Smooth muscle cell (in vitro differentiated cells): ENCODE data around the gene KCNMA1. TPM values are rescaled to one million over a fixed set of nuclear protein-coding genes. Genes with fewer than 3 reads are reported as not detected.

Experiments
- DNase-seq: peaks from one replicate; lab custom pipeline; 2025; ENCODE audit not compliant: unreplicated experiment; lab: John Stamatoyannopoulos, UW
- H2AFZ ChIP-seq: fragments of 200-600 bp; sonication (generic); 2 replicates; pipeline ENCODE4 v1.6.0; 2016; ENCODE audit warnings: antibody characterized with exemption, low read depth, mild to moderate bottlenecking
- H3F3A ChIP-seq: fragments of 200-600 bp; sonication (generic); 2 replicates; pipeline ENCODE4 v1.6.0; 2017; ENCODE audit warnings: antibody characterized with exemption, low read depth
- H3K27ac ChIP-seq: fragments of 200-600 bp; sonication (generic); 2 replicates; pipeline ENCODE4 v1.5.1; 2016; ENCODE audit warnings: low read depth, mild to moderate bottlenecking
- H3K27me3 ChIP-seq: fragments of 200-600 bp; sonication (generic); 2 replicates; pipeline ENCODE4 v1.6.1; 2016; ENCODE audit warnings: low read depth, mild to moderate bottlenecking
- H3K36me3 ChIP-seq: fragments of 200-600 bp; sonication (generic); 2 replicates; pipeline ENCODE4 v1.5.1; 2016; ENCODE audit warnings: low read depth
- H3K4me1 ChIP-seq: fragments of 200-600 bp; sonication (generic); 2 replicates; pipeline ENCODE4 v1.5.1; 2016; ENCODE audit warnings: low read depth
- H3K4me2 ChIP-seq: fragments of 200-600 bp; sonication (generic); 2 replicates; pipeline ENCODE4 v1.6.0; 2016; ENCODE audit warnings: mild to moderate bottlenecking
- H3K4me3 ChIP-seq: fragments of 200-600 bp; sonication (generic); 2 replicates; pipeline ENCODE4 v1.5.1; 2016; ENCODE audit warnings: mild to moderate bottlenecking
- H3K79me2 ChIP-seq: fragments of 200-600 bp; sonication (generic); 2 replicates; pipeline ENCODE4 v1.6.0; 2016; ENCODE audit warnings: low read depth, mild to moderate bottlenecking
- H3K9ac ChIP-seq: fragments of 200-600 bp; sonication (generic); 2 replicates; pipeline ENCODE4 v1.6.0; 2016; ENCODE audit warnings: low read depth
- H3K9me3 ChIP-seq: fragments of 200-600 bp; sonication (generic); replicated peaks from 2 replicates; pipeline ENCODE4 v1.5.1; 2016; ENCODE audit warnings: low read depth
- H4K20me1 ChIP-seq: fragments of 200-600 bp; sonication (generic); 2 replicates; pipeline ENCODE4 v1.6.0; 2016; ENCODE audit warnings: low read depth
- WGBS: methylation state at CpG from one replicate; pipeline ENCODE4 v1.1.7; 2016; ENCODE audit warnings: low lambda C conversion rate; 5-methylcytosine and 5-hydroxymethylcytosine counted together
- polyA plus RNA-seq: library from polyadenylated mRNA; unstranded; fragments of >200 nt; fragmentation: Nextera tagmentation; extraction: Ambion mirVana; gene quantifications from 2 replicates; pipeline ENCODE4 v1.2.1, GENCODE V29; 2016
- total RNA-seq: library from RNA; depleted of rRNA; stranded (reverse); fragments of >200 nt; gene quantifications from 2 replicates; pipeline ENCODE4 v1.2.3, GENCODE V29; 2014
- TF ChIP-seq, protein P1 (sequence below): fragments of 200-600 bp; sonication (generic); IDR thresholded peaks from 2 replicates; pipeline ENCODE4 v1.5.1; 2017; ENCODE audit warnings: borderline replicate concordance, mild to moderate bottlenecking, antibody characterized with exemption; ENCODE audit not compliant: insufficient read depth, poor library complexity, severe bottlenecking

The KCNMA1 gene
- total and polyA plus RNA-seq, 2 experiments from 2014 or later: 9.1 to 23.4 TPM

DNA sequence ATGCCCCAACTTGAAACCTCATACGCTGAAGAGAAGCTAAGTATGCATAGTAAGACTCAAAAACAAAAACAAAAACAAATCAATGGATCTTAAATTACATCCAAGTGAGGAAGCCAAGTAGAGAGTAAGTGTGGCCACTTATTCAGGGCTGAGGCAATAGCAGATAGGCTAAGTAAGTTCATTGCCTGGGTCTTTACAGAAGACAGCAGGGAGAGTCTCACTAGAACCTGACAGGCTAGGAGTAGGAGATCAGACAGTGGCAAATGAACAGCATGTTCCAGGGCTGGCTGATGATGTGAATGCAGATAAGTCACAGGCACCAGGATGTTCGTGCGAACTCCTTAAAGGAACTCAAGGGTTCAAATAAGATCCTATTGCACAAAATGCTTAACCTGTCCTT lies 568.6 kb downstream of the KCNMA1 start:
- Histone ChIP-seq H3K4me2 (no peak overlapping the region), H3K4me1 (no peaks in the 10 kb centered on the region), H3F3A (no peaks in the 10 kb centered on the region), H4K20me1 (no peaks in the 10 kb centered on the region), H3K27me3 (no peaks in the 10 kb centered on the region), H3K27ac (no peak overlapping the region), H2AFZ (no peak overlapping the region), H3K79me2 (no peaks in the 10 kb centered on the region), H3K9me3 (no peaks in the 10 kb centered on the region), H3K36me3 (no peaks in the 10 kb centered on the region), H3K9ac (no peak overlapping the region), H3K4me3 (no peak overlapping the region)
- TF ChIP-seq, protein P1, sequence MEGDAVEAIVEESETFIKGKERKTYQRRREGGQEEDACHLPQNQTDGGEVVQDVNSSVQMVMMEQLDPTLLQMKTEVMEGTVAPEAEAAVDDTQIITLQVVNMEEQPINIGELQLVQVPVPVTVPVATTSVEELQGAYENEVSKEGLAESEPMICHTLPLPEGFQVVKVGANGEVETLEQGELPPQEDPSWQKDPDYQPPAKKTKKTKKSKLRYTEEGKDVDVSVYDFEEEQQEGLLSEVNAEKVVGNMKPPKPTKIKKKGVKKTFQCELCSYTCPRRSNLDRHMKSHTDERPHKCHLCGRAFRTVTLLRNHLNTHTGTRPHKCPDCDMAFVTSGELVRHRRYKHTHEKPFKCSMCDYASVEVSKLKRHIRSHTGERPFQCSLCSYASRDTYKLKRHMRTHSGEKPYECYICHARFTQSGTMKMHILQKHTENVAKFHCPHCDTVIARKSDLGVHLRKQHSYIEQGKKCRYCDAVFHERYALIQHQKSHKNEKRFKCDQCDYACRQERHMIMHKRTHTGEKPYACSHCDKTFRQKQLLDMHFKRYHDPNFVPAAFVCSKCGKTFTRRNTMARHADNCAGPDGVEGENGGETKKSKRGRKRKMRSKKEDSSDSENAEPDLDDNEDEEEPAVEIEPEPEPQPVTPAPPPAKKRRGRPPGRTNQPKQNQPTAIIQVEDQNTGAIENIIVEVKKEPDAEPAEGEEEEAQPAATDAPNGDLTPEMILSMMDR: no peak
- WGBS: 84% methylated on average over 3 of the region's 3 CpGs
- DNase-seq: no peak

DNA sequence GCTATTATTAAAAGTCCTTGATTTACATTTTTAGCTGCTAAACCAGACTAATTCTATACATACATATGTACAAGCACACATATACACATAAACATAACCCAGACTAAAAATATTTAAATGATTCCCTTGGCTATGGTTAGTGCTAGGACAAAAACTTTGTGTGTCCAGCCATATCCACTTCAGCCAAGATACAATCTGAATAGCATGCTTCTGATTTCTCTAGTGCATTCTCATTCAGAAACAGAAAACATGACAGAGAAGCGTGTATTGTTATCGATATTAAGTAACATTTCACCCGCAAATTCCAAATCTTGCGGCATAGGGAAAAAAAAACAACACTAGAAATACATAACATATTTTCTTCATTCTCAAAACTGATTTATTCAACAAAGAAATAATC lies 569.3 kb downstream of the KCNMA1 start:
- Histone ChIP-seq H3K79me2 (no peaks in the 10 kb centered on the region), H2AFZ (no peak overlapping the region), H4K20me1 (no peaks in the 10 kb centered on the region), H3K36me3 (no peaks in the 10 kb centered on the region), H3K9me3 (no peaks in the 10 kb centered on the region), H3F3A (no peaks in the 10 kb centered on the region), H3K4me2 (no peak overlapping the region), H3K4me3 (no peak overlapping the region), H3K9ac (no peak overlapping the region), H3K4me1 (no peaks in the 10 kb centered on the region), H3K27ac (no peak overlapping the region), H3K27me3 (no peaks in the 10 kb centered on the region)
- TF ChIP-seq, protein P1: no peak
- 94% methylated on average over 4 of the region's 4 CpGs for WGBS
- DNase-seq: no peak

DNA sequence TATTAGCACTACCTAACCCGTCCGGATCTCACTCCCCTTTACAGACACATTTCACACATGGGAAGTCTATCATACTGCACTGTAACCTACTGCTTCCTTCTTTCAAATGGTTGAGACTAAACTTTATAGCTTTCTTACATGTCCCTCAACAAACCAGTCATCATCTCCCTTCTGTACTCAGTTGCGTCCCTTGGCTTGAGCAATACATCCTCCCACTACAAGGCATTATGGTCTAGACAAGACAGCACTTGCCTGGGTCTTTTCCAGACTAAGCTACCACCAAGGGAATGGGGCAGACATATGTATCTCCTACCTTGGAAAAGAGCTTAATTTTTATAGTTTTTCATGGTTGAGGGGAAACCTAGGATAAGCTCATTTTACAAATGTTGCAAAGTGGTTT lies 575.2 kb downstream of the KCNMA1 start:
- no peaks in the 10 kb centered on the region for H3K79me2 ChIP-seq
- H3K27me3 ChIP-seq: no peaks in the 10 kb centered on the region
- H3K4me1 ChIP-seq: no peaks in the 10 kb centered on the region
- no peak for DNase-seq
- H4K20me1 ChIP-seq: no peaks in the 10 kb centered on the region
- H3K4me3 ChIP-seq: no peak overlapping the region
- 92% methylated on average over 3 of the region's 3 CpGs for WGBS
- no peaks in the 10 kb centered on the region for H3F3A ChIP-seq
- no peak overlapping the region for H3K9ac ChIP-seq
- H3K27ac ChIP-seq: no peak overlapping the region
- H3K4me2 ChIP-seq: no peak overlapping the region
- no peak overlapping the region for H2AFZ ChIP-seq
- H3K9me3 ChIP-seq: no peaks in the 10 kb centered on the region
- TF ChIP-seq, protein P1: no peak
- no peaks in the 10 kb centered on the region for H3K36me3 ChIP-seq

DNA sequence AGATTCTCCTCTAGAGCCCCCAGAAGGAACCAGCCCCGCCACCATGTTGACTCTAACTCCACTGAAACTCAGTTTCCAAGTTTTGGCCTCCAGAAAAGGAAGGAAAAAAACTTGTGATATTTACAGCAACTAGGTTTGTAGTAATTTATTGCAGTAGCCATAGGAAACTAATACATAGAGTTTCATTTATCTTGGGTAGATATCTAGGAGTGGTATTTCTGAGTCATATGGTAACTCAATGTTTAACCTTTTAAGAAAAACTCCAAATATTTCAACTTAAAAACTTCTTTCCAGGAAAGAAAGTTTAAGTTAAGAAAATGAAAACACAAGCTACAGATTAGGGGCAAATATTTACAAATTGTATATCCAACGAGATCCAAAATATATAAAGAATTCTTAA lies 576.7 kb downstream of the KCNMA1 start:
- TF ChIP-seq, protein P1: no peak
- no peak overlapping the region for H3K4me3 ChIP-seq
- no peaks in the 10 kb centered on the region for H3F3A ChIP-seq
- no peaks in the 10 kb centered on the region for H3K36me3 ChIP-seq
- H3K27ac ChIP-seq: no peak overlapping the region
- no peak overlapping the region for H3K9ac ChIP-seq
- no peaks in the 10 kb centered on the region for H3K4me1 ChIP-seq
- no peak overlapping the region for H2AFZ ChIP-seq
- H4K20me1 ChIP-seq: no peaks in the 10 kb centered on the region
- no peaks in the 10 kb centered on the region for H3K27me3 ChIP-seq
- no peaks in the 10 kb centered on the region for H3K79me2 ChIP-seq
- H3K4me2 ChIP-seq: no peak overlapping the region
- WGBS: 94% methylated on average over 2 of the region's 2 CpGs
- DNase-seq: no peak
- H3K9me3 ChIP-seq: no peaks in the 10 kb centered on the region
